Body of pancreas (tissue), 4 donors: ENCODE measurements around the gene HAUS1.

ENCODE experiments used
- CTCF ChIP-seq, 7 experiments: fragments of 450-650 bp in 4 of 7; fragments of 200-600 bp in 3 of 7; sonication (generic) in 3 of 7; IDR thresholded peaks; one replicate each; pipeline ENCODE4 v1.5.1; 2016 to 2019; ENCODE audit warnings: antibody characterized with exemption in 7 of 7
- POLR2A ChIP-seq, 3 donors: fragments of 450-650 bp; IDR thresholded peaks; one replicate each; pipeline ENCODE4 v1.6.1; 2016; ENCODE audit warnings: antibody characterized with exemption in 3 of 3, mild to moderate bottlenecking in 2 of 3

GRCh38 chr18:46097801-46098615 is 6.2 kb upstream of the HAUS1 start, which contains the start of gene ATP5F1A:
- TF ChIP-seq CTCF (IDR thresholded peaks at IDR 0.05) (peak in 1 of 7 experiments; percentile 7), POLR2A (IDR thresholded peaks at IDR 0.05) (peak; percentile 55 to 89 (median 86))
